HG03039 (cell line): Measurements from ENCODE around the gene CACNB4.

ENCODE experiments used
- ATAC-seq: cut with Tn5 transposase; IDR thresholded peaks from one replicate; pipeline ENCODE4 v1.9.1; 2021; ENCODE audit warnings: mild to moderate bottlenecking, moderate library complexity; ENCODE audit not compliant: unreplicated experiment

CACNB4 gene

DNA sequence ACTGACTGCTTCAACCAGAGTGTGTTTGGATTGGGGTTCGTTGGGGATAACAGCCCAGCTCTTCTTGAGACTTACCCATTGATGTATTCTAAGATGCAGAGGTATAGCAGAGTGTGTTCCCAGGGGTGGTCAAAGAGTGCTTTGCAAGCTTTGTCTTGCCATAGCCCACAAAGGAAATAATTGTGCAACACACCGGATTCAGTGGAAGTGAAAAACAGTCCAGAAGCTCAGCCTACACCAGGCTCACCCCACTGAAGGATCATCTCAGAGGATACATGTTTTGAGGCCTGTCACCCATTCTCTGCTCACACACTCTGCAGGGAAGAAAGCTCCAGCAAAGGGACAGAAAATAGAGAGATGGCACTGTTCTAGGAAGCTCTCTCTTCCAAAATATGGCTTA, 9.6 kb downstream of the CACNB4 start:
- ATAC-seq: no peak

- ATAC-seq: no peak
These were observed 10.8 kb downstream of the CACNB4 start for GRCh38 chr2:152088006-152088405.

DNA sequence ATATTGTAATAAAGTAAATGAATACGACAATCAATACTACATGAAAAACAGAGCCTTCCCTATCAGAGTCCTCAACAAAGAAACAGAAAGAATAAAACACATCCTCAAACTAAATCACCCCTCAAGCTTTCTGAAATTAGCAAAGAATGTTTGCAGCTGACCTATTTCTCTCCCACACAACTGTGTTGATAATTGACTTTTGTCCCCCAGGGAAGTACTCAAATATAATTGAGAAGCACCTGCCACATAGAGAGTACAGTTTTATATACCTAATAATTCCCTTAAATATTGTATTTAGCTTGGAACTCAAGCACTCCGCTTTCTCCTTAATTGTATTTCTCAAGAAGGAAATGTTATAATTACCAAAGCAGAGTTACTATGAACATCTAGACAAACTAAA, 12.6 kb downstream of the CACNB4 start:
- ATAC-seq: no peak

- no peak for ATAC-seq
These were observed 14.8 kb downstream of the CACNB4 start for GRCh38 chr2:152084076-152084475.

DNA sequence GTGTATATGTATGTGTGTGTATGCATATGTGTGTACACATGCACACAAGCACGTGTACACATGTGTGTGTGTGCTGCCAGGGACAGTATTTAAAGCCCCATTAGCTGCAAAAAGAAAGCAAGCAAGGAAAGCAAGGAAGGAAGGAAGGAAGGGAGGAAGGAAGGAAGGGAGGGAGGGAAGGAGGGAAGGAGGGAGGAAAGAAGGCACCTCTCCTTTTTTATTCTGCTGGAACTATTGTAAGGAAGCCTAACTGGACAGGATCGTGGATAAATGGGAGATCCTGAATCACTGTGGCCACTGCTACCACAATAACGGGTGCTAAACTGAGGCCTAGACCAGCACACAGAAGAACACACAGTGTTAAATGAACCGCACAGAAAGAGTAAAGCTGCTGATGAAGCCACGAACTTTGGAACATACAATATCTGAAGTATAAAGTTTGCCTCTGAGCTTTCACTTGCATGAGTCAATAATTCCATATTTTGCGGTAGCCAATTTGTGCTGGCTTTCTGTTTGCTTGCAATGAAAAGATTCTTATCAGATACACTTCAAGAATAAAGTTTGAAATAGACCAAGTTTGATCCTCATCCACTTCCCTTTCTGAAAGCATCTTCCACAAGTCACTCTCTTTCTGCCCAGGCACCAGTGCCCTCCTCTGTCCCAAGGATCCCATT, 15.5 kb downstream of the CACNB4 start:
- ATAC-seq: no peak

- ATAC-seq: no peak
These were observed 20.2 kb downstream of the CACNB4 start for GRCh38 chr2:152078662-152079061.

GRCh38 chr2:152078023-152078422, 20.8 kb downstream of the CACNB4 start:
- no peak for ATAC-seq

- ATAC-seq: no peak
These were observed 23.3 kb downstream of the CACNB4 start for GRCh38 chr2:152075461-152076050.

DNA sequence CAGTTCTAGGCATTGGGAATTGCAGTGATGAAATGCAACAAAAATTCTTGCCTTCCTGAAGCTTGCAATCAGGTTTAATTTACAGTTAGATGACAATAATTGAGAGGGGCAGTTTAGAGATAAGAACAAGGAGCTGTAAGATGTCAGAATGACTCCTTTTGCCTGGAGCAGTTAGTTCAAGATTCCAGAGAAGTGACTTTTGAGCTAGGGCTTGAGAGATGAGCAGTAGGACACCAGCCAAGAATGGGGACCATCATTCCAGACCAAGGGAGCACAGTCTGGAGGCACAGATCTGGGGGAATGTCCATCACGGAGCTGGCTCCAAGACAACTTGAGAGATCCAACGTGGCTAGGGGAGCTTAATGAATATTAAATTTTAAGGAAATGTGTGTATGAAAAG, 26.8 kb downstream of the CACNB4 start:
- ATAC-seq: no peak

DNA sequence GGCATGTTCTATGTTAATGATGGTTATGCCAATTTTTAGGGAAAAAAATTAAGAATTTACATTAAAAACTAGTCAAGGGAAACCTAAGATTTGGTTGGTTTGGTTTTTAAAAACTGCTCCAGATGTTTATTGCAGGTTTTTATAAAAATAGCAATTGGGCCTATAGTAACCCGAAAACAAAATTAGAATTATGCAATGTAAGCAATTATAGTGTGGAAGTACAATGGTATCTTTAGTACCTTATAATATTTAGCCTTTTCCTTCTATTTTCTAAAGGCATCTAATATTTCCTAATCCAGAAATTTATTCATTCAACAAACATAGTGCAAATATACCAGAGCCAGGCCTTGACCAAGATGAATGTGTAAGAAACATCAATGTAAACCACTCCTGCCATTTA, 27.3 kb downstream of the CACNB4 start:
- ATAC-seq: no peak

DNA sequence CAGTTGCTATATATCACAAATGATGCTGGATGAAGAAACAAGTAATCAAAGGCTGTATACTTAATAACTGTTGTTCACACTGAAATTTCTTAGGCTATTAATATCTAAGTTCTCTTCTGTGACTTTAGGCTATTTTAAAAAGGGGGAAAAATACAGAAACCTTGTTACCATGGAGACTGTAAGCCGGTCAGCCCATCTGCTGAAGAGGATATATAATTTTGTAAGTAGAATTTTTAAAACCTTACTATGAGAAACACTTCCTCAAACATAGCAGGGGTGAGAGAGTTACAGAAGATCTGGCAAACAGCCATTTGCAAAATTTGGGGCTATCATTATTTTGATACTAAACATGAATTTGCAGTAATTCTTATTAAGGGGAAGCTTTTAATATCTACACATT, 27.8 kb downstream of the CACNB4 start:
- no peak for ATAC-seq

DNA sequence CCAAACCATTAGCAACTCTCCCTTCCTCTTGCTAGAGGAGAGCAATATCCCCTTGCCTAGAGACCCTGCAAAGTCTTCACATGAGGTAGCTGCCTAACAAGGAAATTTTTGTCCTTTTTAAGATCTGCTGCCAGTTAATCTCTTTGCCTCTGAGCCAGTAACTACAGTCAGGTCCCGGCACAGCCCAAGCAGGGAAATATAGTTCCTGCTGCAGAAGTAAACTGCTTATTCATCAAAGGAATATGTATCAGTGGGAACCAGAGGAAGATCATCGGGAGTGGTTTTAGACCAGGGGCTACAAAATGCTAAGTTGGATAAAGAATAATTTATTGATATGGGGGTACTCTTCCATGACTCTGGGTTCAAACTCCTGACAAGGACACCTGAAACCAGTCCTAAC, 30.6 kb downstream of the CACNB4 start:
- ATAC-seq: no peak

DNA sequence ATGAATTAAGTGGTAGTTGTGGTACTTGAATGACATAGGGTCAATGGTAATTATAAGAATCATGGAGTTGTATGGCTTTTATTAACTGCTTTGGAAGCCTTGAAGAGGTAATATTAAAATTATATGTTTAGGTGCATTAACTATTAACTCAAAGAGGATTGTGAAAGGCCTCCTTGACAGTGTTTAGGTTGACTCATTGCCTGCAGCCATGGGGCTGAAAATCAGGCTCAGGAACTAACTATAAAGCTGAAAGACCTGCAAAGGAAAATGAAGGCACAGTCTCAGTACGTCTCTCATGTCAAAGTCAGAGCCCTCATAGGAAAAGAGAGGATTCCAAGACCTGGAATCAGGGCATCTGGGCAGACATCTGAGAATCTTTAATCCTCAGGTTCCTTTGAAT, 31.0 kb downstream of the CACNB4 start:
- no peak for ATAC-seq

DNA sequence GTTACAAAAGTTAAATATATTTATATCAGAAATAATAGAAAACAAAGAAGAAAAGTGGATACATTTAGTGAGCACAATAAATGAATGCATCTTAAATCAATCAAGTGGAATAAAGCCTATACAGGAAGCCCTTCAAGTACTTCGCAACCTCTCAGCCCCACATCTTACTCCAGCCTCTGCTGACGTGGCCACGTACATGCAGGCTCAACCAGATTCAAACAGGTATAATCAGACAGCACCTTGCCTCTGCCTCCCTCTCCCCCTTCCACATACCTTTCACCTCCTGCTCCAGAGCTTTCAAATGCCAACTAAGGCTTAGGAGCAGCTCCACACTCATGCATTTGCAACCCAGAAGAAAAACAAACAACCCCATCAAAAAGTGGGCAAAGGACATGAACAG, 32.9 kb downstream of the CACNB4 start:
- no peak for ATAC-seq

- ATAC-seq: no peak
These were observed 34.8 kb downstream of the CACNB4 start for GRCh38 chr2:152064001-152064400.

DNA sequence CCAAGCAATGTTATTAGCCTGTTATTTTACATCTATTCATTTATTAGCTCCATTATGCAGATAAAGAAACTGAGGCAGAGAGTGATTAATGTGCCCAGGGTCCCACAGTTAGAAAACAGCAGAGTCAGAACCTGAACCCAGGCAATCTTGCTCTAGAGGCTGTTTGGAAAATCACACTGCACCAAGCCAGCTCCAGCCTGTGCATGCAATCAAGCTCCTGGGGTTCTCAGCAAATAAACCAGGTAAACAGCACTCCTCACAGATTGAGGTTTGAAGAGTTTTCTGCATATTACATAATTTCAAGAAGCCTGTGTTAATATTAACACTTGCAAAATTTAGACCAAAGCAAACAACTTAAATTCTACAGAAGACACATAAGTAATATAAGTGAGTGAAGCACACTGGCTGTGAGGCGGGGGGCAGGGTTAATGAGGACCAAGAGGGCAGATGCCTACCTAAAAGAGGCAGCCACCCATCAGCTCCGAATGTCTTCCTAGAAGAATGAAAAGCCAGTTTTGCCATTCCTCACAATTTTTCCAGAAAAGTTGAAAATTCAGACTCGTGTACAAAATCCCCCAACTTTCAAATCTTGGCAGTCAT, 35.4 kb downstream of the CACNB4 start:
- no peak for ATAC-seq

GRCh38 chr2:152062125-152063091, 36.4 kb downstream of the CACNB4 start:
- no peak for ATAC-seq

GRCh38 chr2:152061383-152061782, 37.5 kb downstream of the CACNB4 start:
- no peak for ATAC-seq

DNA sequence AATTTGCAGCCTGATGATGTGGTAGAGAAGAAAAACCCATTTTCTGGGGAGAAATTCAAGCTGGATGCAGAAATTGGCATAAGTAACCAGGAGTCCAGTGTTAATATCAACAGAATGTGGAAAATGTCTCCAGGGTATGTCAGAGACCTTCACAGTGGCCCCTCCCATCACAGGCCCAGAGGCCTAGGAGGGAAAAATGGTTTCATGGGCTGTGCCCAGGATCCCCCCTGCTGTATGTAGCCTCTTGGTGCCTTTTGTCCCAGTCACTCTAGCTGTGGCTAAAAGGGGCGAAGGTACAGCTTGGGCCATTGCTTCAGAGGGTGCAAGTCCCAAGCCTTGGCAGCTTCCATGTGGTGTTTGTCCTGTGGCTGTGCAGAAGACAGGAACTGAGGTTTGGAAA, 40.2 kb downstream of the CACNB4 start:
- ATAC-seq: no peak

GRCh38 chr2:152056418-152056817, 42.4 kb downstream of the CACNB4 start:
- no peak for ATAC-seq

DNA sequence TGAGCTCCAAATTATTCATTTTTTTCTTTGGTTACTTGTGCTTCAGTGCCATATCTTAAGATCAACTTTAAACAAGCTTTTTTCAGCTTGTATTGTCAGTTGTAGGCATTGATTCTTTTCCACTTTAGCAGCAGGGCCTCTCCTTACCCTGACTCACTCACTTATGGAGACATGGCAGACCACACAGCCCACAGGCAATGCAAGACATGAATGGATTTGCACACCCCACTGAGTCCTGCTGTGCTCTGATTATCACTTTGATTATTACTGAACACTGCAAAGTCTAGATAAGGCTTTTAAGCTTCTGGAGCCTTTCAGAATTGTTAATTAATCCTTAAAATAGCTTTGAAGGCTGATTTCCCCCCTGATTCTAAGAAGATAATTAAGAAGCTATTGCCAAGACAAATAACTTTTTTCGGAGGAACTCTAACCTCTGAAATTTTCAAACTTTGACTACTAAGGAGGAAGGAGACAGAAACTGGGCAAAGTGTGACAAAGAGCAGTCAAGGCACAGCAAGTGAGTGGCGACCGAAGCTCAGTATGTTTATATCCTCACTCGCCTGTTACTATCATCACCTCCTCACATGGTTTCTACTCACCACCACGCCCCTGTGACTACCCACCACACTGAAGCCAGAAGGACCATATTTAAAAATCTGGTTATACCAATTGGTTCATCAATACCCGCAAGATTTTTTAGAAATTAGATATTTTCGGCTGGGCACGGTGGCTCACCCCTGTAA, 43.3 kb downstream of the CACNB4 start:
- ATAC-seq: no peak
